Spleen (tissue), 11 donors: ENCODE results near the gene TMEM134. TPM values are rescaled to one million over a fixed set of nuclear protein-coding genes. Genes with fewer than 3 reads are reported as not detected.

Experiments
- DNase-seq: peaks from one replicate; pipeline ENCODE4 v3.0.0-alpha.2; 2020
- H3K27ac ChIP-seq, 8 donors: fragments of 200-600 bp; sonication (generic) in 7 of 8; 1 replicate in 4 of 8; 2 replicates in 4 of 8; pipeline versions ENCODE4 v1.5.0 to v1.8.0; 2016 to 2021; ENCODE audit warnings: inconsistent platforms in 4 of 8, mild to moderate bottlenecking in 4 of 8, moderate library complexity in 1 of 8
- H3K27me3 ChIP-seq, 7 donors: fragments of 200-600 bp; sonication (generic) in 6 of 7; replicated peaks in 1 of 7; 1 replicate in 4 of 7; 2 replicates in 3 of 7; pipeline versions ENCODE4 v1.5.0 to v1.8.0; 2016 to 2021; ENCODE audit warnings: inconsistent platforms in 3 of 7, mild to moderate bottlenecking in 1 of 7
- H3K36me3 ChIP-seq, 6 donors: fragments of 200-600 bp; sonication (generic) in 5 of 6; 1 replicate in 4 of 6; 2 replicates in 2 of 6; pipeline versions ENCODE4 v1.5.0 to v1.8.0; 2016 to 2021; ENCODE audit warnings: inconsistent platforms in 2 of 6
- H3K4me1 ChIP-seq, 6 donors: fragments of 200-600 bp; sonication (generic) in 5 of 6; 1 replicate in 3 of 6; 2 replicates in 3 of 6; pipeline versions ENCODE4 v1.5.0 to v1.8.0; 2016 to 2021; ENCODE audit warnings: inconsistent platforms in 3 of 6
- H3K4me3 ChIP-seq, 8 donors: fragments of 200-600 bp; sonication (generic) in 7 of 8; 1 replicate in 4 of 8; 2 replicates in 4 of 8; pipeline versions ENCODE4 v1.5.0 to v1.8.0; 2016 to 2021; ENCODE audit warnings: inconsistent platforms in 4 of 8, mild to moderate bottlenecking in 4 of 8, moderate library complexity in 2 of 8
- H3K9me3 ChIP-seq, 8 donors: fragments of 200-600 bp; sonication (generic) in 7 of 8; 1 replicate in 4 of 8; 2 replicates in 4 of 8; pipeline versions ENCODE4 v1.5.0 to v1.8.0; 2016 to 2021; ENCODE audit warnings: inconsistent platforms in 4 of 8
- POLR2A ChIP-seq, 3 donors: fragments of 450-650 bp; IDR thresholded peaks; one replicate each; pipeline ENCODE4 v1.5.1; 2017; ENCODE audit warnings: antibody characterized with exemption in 3 of 3, mild to moderate bottlenecking in 1 of 3
- POLR2AphosphoS5 ChIP-seq, 3 donors: sonication (generic); formaldehyde crosslinking; IDR thresholded peaks; one replicate each; pipeline ENCODE4 v1.5.1; 2017; ENCODE audit warnings: antibody characterized with exemption in 3 of 3
- WGBS, 5 donors: extraction: QIAGEN DNeasy Blood & Tissue Kit in 3 of 5; methylation state at CpG; one replicate each; pipeline versions ENCODE4 v1.1.5 to v1.1.7; 2013 to 2018; 5-methylcytosine and 5-hydroxymethylcytosine counted together
- intact Hi-C: fragments of 100-400 bp; cut with DNase I; formaldehyde crosslinking; loops from one replicate; pipeline ENCODE4 v1.15.0; 2023; ENCODE audit warnings: low total_unique reads
- polyA plus RNA-seq, 3 donors: library from polyadenylated mRNA; stranded (reverse); fragments of 200-250 nt; gene quantifications; one replicate each; pipeline ENCODE4 v1.2.1, GENCODE V29; 2013
- total RNA-seq, 7 donors: library from RNA; depleted of rRNA in 3 of 7; stranded (reverse); fragments of >200 nt in 3 of 7; fragmentation: NEBNext Ultra II Directional in 4 of 7; extraction: Animal tissue kit (Norgen Biotek cat#: 25700) in 4 of 7; gene quantifications; one replicate each; pipeline versions ENCODE4 v1.1.0 to v1.2.1, GENCODE V29; 2016 to 2021
- TF ChIP-seq, protein P1 (sequence below), 11 experiments: fragments of 200-600 bp in 7 of 11; fragments of 450-650 bp in 4 of 11; sonication (generic) in 4 of 11; IDR thresholded peaks in 8 of 11; conservative IDR thresholded peaks in 3 of 11; 1 replicate in 7 of 11; 2 replicates in 4 of 11; pipeline versions ENCODE4 v1.4.0 to v1.8.0; 2016 to 2021; ENCODE audit warnings: antibody characterized with exemption in 11 of 11, inconsistent platforms in 4 of 11, mild to moderate bottlenecking in 1 of 11
- donor health status: healthy with polysubstance abuse.
- donor health status: DM: no; HTN: no; CAD: no; lungs with moderate emphysema.
- donor health status: DM: no; HTN: no; CAD: no.
- donor health status: Bipolar disorder and iron deficiency.
- donor health status: healthy.
- donor health status: DM: no; HTN: no; CAD: no.
- donor health status: DM: yes; HTN: yes; CAD: no.

The TMEM134 gene
- total and polyA plus RNA-seq, 10 donors: 48.5 to 192 (median 94.8) TPM

DNA sequence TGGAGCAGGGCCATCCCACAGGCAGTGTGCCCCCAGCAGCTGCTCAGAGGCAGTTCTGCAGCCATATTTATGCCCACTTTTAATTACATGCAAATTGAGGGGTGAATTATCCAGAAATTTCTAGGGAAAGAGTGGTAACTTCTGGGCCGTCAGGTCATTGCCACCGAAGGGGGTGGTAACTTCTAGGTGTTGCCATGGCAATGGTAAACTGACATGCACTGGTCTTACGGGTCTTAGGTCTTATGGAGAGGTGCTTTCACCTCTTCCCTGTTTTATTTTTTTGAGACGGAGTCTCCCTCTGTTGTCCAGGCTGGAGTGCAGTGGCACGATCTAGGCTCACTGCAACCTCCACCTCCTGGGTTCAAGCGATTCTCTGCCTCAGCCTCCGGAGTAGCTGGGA, 3.8 kb upstream of the TMEM134 start:
- Histone ChIP-seq H3K27ac (no peak overlapping the region), H3K36me3 (no peaks in the 10 kb centered on the region), H3K4me3 (no peak overlapping the region), H3K9me3 (no peaks in the 10 kb centered on the region), H3K4me1 (peaks cover 6 to 24% (median 19%) of the 10 kb centered on the region in 6 donors), H3K27me3 (no peaks in the 10 kb centered on the region)
- intact Hi-C loops: no loop called here
- TF ChIP-seq, protein P1, sequence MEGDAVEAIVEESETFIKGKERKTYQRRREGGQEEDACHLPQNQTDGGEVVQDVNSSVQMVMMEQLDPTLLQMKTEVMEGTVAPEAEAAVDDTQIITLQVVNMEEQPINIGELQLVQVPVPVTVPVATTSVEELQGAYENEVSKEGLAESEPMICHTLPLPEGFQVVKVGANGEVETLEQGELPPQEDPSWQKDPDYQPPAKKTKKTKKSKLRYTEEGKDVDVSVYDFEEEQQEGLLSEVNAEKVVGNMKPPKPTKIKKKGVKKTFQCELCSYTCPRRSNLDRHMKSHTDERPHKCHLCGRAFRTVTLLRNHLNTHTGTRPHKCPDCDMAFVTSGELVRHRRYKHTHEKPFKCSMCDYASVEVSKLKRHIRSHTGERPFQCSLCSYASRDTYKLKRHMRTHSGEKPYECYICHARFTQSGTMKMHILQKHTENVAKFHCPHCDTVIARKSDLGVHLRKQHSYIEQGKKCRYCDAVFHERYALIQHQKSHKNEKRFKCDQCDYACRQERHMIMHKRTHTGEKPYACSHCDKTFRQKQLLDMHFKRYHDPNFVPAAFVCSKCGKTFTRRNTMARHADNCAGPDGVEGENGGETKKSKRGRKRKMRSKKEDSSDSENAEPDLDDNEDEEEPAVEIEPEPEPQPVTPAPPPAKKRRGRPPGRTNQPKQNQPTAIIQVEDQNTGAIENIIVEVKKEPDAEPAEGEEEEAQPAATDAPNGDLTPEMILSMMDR (IDR thresholded peaks at IDR 0.05 in 8 of 11, conservative IDR thresholded peaks at IDR 0.05 in 3 of 11): no peak
- TF ChIP-seq POLR2AphosphoS5 (IDR thresholded peaks at IDR 0.05) (no peak), POLR2A (IDR thresholded peaks at IDR 0.05) (no peak)
- WGBS, 5 donors: 77 to 90% (median 84%) methylated on average over 7 of the region's 7 CpGs
- no peak for DNase-seq

DNA sequence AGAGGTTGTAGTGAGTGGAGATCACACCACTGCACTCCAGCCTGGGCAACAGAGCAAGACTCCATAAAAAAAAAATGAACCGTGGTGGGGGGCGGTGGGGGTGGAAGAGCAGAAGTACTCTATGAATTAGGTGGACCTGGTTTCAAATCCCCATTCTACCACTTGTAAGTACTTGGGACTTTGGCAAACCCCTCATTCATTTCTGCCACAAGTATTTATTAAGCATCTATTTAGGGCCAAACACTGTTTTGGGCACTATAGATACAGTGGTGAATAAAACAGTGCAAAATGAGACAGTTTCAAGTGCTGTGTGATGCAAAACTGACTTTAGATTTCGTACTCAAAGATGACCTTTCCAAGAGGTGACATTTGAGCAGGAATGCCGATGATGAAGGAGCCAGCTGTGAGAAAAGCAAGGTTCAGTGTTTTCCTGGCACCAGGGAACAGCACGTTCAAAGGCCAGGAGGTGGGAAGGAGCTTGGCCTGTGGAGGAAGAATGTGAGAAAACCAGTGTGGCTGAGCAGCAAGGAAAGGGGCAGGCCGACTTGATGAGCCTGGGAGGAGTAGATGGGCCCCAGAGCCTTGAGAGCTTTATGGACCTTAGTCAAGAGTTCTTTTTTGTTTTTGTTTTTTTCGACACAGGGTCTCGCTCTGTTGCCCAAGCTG, 1.4 kb upstream of the TMEM134 start:
- H3K36me3 ChIP-seq: peaks cover 0 to 11% (median 0%) of the 10 kb centered on the region in 6 donors
- peaks cover 12 to 48% (median 42%) of the 10 kb centered on the region in 6 donors for H3K4me1 ChIP-seq
- H3K27me3 ChIP-seq: no peaks in the 10 kb centered on the region
- H3K27ac ChIP-seq: no peak overlapping the region
- 76 to 86% (median 76%) methylated on average over 8 of the region's 8 CpGs for WGBS, 5 donors
- TF ChIP-seq POLR2A (IDR thresholded peaks at IDR 0.05) (no peak), POLR2AphosphoS5 (IDR thresholded peaks at IDR 0.05) (no peak)
- TF ChIP-seq, protein P1 (IDR thresholded peaks at IDR 0.05 in 8 of 11, conservative IDR thresholded peaks at IDR 0.05 in 3 of 11): no peak
- intact Hi-C loops: no loop called here
- H3K4me3 ChIP-seq: no peak overlapping the region
- DNase-seq: no peak
- H3K9me3 ChIP-seq: no peaks in the 10 kb centered on the region

DNA sequence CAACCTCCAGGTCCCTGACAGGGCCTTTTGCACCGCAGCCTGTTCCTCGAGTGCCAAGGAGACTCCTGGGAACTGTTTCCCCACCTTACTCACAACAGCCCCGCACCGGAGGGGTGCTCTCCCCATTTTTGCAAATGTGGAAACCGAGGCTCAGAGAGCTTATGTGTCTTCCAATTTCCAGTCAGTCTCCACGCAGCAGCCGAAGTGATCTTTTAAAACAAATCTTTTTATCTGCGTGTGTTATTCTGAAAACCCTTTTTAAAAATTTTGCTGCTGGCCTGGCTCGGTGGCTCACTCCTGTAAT, 409 bp upstream of the TMEM134 start:
- H3K27ac ChIP-seq: peak overlapping the region; percentile 71 to 98 (median 92)
- peak overlapping the region; percentile 94 to 99 (median 95) for H3K4me3 ChIP-seq
- no peak for DNase-seq
- no peaks in the 10 kb centered on the region for H3K9me3 ChIP-seq
- intact Hi-C loops: no loop called here
- H3K27me3 ChIP-seq: no peaks in the 10 kb centered on the region
- TF ChIP-seq, protein P1 (IDR thresholded peaks at IDR 0.05 in 8 of 11, conservative IDR thresholded peaks at IDR 0.05 in 3 of 11): peak in 2 of 11 experiments; percentile 4 to 29
- TF ChIP-seq POLR2AphosphoS5 (IDR thresholded peaks at IDR 0.05): no peak
- 16 to 24% (median 20%) methylated on average over 9 of the region's 9 CpGs for WGBS, 5 donors
- peaks cover 0 to 11% (median 0%) of the 10 kb centered on the region in 6 donors for H3K36me3 ChIP-seq
- peaks cover 17 to 56% (median 49%) of the 10 kb centered on the region in 6 donors for H3K4me1 ChIP-seq

DNA sequence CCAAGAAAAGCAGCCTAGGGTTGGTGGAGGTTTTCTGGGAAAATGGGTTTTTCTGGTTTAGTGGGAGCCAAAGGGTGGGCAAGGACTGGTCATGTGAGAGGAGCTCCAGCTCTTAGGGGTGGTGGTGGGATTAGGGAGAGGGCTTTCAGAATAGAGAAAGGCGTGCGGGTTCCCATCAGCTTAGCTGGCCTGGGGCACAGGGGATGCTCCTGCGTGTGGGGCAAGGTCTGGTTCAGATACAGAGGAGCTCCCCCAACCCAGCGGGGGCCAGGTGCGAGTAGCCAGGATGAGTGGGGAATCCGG, 644 bp downstream of the TMEM134 start:
- intact Hi-C loops: no loop called here
- Histone ChIP-seq H3K4me3 (peak overlapping the region; percentile 94 to 99 (median 95)), H3K27me3 (no peaks in the 10 kb centered on the region), H3K36me3 (peaks cover 0 to 11% (median 0%) of the 10 kb centered on the region in 6 donors), H3K9me3 (no peaks in the 10 kb centered on the region), H3K27ac (peak overlapping the region; percentile 71 to 98 (median 92)), H3K4me1 (peaks cover 27 to 67% (median 59%) of the 10 kb centered on the region in 6 donors)
- TF ChIP-seq POLR2AphosphoS5 (IDR thresholded peaks at IDR 0.05) (no peak), POLR2A (IDR thresholded peaks at IDR 0.05) (no peak)
- TF ChIP-seq, protein P1 (IDR thresholded peaks at IDR 0.05 in 8 of 11, conservative IDR thresholded peaks at IDR 0.05 in 3 of 11): no peak
- no peak for DNase-seq
- 3 to 8% (median 4%) methylated on average over 5 to 6 of the region's 6 CpGs for WGBS, 5 donors
